ENCODE data around the gene MDH2.

- no peak for TF ChIP-seq POLR2A (IDR thresholded peaks at IDR 0.05; ENCODE audit: low read depth, low read length)
- TF ChIP-seq CEBPB (IDR thresholded peaks at IDR 0.05; ENCODE audit: low read depth, low read length), result no peak
- TF ChIP-seq CTCF (conservative IDR thresholded peaks at IDR 0.05; ENCODE audit: low read depth, low read length), result no peak
- no peak for TF ChIP-seq SMC3 (IDR thresholded peaks at IDR 0.05; ENCODE audit: low read depth, low read length)
- no peak for TF ChIP-seq USF2 (IDR thresholded peaks at IDR 0.05; ENCODE audit: low read depth, low read length)
- no peak for TF ChIP-seq RFX5 (IDR thresholded peaks at IDR 0.05; ENCODE audit: low read depth, low read length)
- TF ChIP-seq RAD21 (IDR thresholded peaks at IDR 0.05; ENCODE audit: low read length), result no peak
- TF ChIP-seq ELK1 (IDR thresholded peaks at IDR 0.05; ENCODE audit: borderline replicate concordance, low read depth, low read length), result no peak
- no peak for TF ChIP-seq CHD1 (IDR thresholded peaks at IDR 0.05; ENCODE audit: low read depth, low read length)
- TF ChIP-seq BHLHE40 (IDR thresholded peaks at IDR 0.05; ENCODE audit: low read depth, low read length), result no peak
- no peak for TF ChIP-seq MXI1 (IDR thresholded peaks at IDR 0.05; ENCODE audit: borderline replicate concordance, low read depth, low read length)
- TF ChIP-seq MAFK (IDR thresholded peaks at IDR 0.05; ENCODE audit: low read depth, low read length), result no peak
- no peak for TF ChIP-seq NFE2L2 (IDR thresholded peaks at IDR 0.05; ENCODE audit: low read depth, low read length)
- TF ChIP-seq MAZ (IDR thresholded peaks at IDR 0.05; ENCODE audit: borderline replicate concordance, low read depth, low read length), result no peak
These were observed 24.6 kb downstream of the MDH2 start for GRCh38 chr7:76072243-76073148.
